SK-N-SH (cell line): ENCODE data around the gene FAM78B. TPM values are rescaled to one million over a fixed set of nuclear protein-coding genes. Genes with fewer than 3 reads are reported as not detected.

Experiments used
- CTCF ChIA-PET: fragments of 300-600, 350-600 bp; formaldehyde crosslinking; extraction: SDS; loops from one replicate; lab custom pipeline; 2021; lab: Yijun Ruan, JAX
- POLR2A ChIA-PET: fragments of 350-600 bp; sonication (Branson Sonifier 250); formaldehyde crosslinking; extraction: SDS; loops from one replicate; lab custom pipeline; 2020; ENCODE audit warnings: antibody characterized with exemption, inconsistent platforms; lab: Yijun Ruan, JAX
- DNase-seq: peaks from one replicate; pipeline ENCODE4 v3.0.0; 2012
- H2AFZ ChIP-seq: fragments of 200-600 bp; sonication (generic); 2 replicates; pipeline ENCODE4 v1.8.1; 2016; ENCODE audit warnings: antibody characterized with exemption, mild to moderate bottlenecking, low read depth
- H3F3A ChIP-seq: fragments of 200-600 bp; sonication (generic); replicated peaks from 2 replicates; pipeline ENCODE3; 2016; ENCODE audit warnings: antibody characterized with exemption, mild to moderate bottlenecking; ENCODE audit not compliant: insufficient read depth
- H3K27ac ChIP-seq, 2 experiments: fragments of 200-500 bp in 1 of 2; fragments of 200-600 bp in 1 of 2; sonication (Bioruptor generic) in 1 of 2; sonication (generic), shearing (Covaris generic) in 1 of 2; 2 replicates each; pipeline versions ENCODE4 v1.5.1 to v1.6.1; 2014 to 2016; ENCODE audit warnings: low read depth in 2 of 2, inconsistent platforms in 1 of 2, low read length in 1 of 2, mild to moderate bottlenecking in 1 of 2, mixed read lengths in 1 of 2
- H3K27me3 ChIP-seq: fragments of 200-600 bp; sonication (generic), shearing (Covaris generic); 2 replicates; pipeline ENCODE4 v1.6.1; 2016; ENCODE audit warnings: mixed run types; ENCODE audit not compliant: insufficient read depth
- H3K36me3 ChIP-seq, 2 experiments: fragments of 200-500 bp in 1 of 2; fragments of 200-600 bp in 1 of 2; sonication (Bioruptor generic) in 1 of 2; sonication (generic) in 1 of 2; replicated peaks in 1 of 2; 2 replicates each; pipeline versions ENCODE3 to v1.5.1; 2014 to 2016; ENCODE audit warnings: low read length in 1 of 2, mild to moderate bottlenecking in 1 of 2; ENCODE audit not compliant: insufficient read depth in 2 of 2, control insufficient read depth in 1 of 2
- H3K4me1 ChIP-seq, 2 experiments: fragments of 200-500 bp in 1 of 2; fragments of 200-600 bp in 1 of 2; sonication (Bioruptor generic) in 1 of 2; sonication (generic), shearing (Covaris generic) in 1 of 2; 2 replicates each; pipeline versions ENCODE4 v1.5.1 to v1.6.1; 2014 to 2016; ENCODE audit warnings: low read depth in 1 of 2, low read length in 1 of 2, mixed run types in 1 of 2; ENCODE audit not compliant: insufficient read depth in 2 of 2, control insufficient read depth in 1 of 2
- H3K4me2 ChIP-seq: fragments of 200-600 bp; sonication (generic), shearing (Covaris generic); 2 replicates; pipeline ENCODE4 v1.6.1; 2017; ENCODE audit warnings: mixed run types
- H3K4me3 ChIP-seq, 2 experiments: fragments of 200-500 bp in 1 of 2; fragments of 200-600 bp in 1 of 2; sonication (Bioruptor generic) in 1 of 2; sonication (generic), shearing (Covaris generic) in 1 of 2; 2 replicates each; pipeline versions ENCODE4 v1.5.1 to v1.8.1; 2014 to 2016; ENCODE audit warnings: low read depth in 2 of 2, inconsistent platforms in 1 of 2, low read length in 1 of 2, mild to moderate bottlenecking in 1 of 2, mixed read lengths in 1 of 2, moderate library complexity in 1 of 2
- H3K79me2 ChIP-seq: fragments of 200-600 bp; sonication (generic); 2 replicates; pipeline ENCODE4 v1.8.1; 2017; ENCODE audit warnings: mild to moderate bottlenecking; ENCODE audit not compliant: insufficient read depth
- H3K9ac ChIP-seq: fragments of 200-600 bp; sonication (generic); 2 replicates; pipeline ENCODE4 v1.6.1; 2017; ENCODE audit warnings: mixed run types
- H3K9me2 ChIP-seq: fragments of 200-600 bp; sonication (generic); 2 replicates; pipeline ENCODE4 v1.6.1; 2017; ENCODE audit warnings: mixed run types
- H3K9me3 ChIP-seq: fragments of 200-600 bp; sonication (generic); 2 replicates; pipeline ENCODE4 v1.6.1; 2017; ENCODE audit warnings: mixed run types, mild to moderate bottlenecking, moderate library complexity
- H4K20me1 ChIP-seq: fragments of 200-600 bp; sonication (generic); 2 replicates; pipeline ENCODE4 v1.6.1; 2017; ENCODE audit warnings: mild to moderate bottlenecking, mixed run types; ENCODE audit not compliant: insufficient read depth
- CHD2 ChIP-seq: fragments of 150-350 bp; IDR thresholded peaks from 2 replicates; pipeline ENCODE4 v1.6.1; 2018; ENCODE audit warnings: low read length; ENCODE audit not compliant: partially characterized antibody
- EZH2phosphoT487 ChIP-seq: fragments of 200-600 bp; sonication (generic); IDR thresholded peaks from 2 replicates; pipeline ENCODE4 v1.6.1; 2017; ENCODE audit warnings: low read depth, mixed run types, mild to moderate bottlenecking, antibody characterized with exemption, moderate library complexity, borderline replicate concordance
- FOSL2 ChIP-seq: IDR thresholded peaks from 2 replicates; pipeline ENCODE4 v1.4.0; 2012; ENCODE audit warnings: low read depth, mild to moderate bottlenecking, moderate library complexity, borderline replicate concordance
- FOXJ3 ChIP-seq: sonication (generic); formaldehyde crosslinking; IDR thresholded peaks from 2 replicates; pipeline ENCODE4 v1.5.1; 2020; ENCODE audit warnings: mild to moderate bottlenecking, missing genetic modification reagents
- FOXM1 ChIP-seq: IDR thresholded peaks from 2 replicates; pipeline ENCODE4 v1.4.0; 2012; ENCODE audit warnings: low read depth, mild to moderate bottlenecking
- GATA2 ChIP-seq: sonication (generic); formaldehyde crosslinking; IDR thresholded peaks from 2 replicates; pipeline ENCODE4 v1.5.0; 2020; ENCODE audit warnings: mild to moderate bottlenecking, missing genetic modification reagents
- JUND ChIP-seq: IDR thresholded peaks from 2 replicates; pipeline ENCODE4 v1.4.0; 2012
- MAX ChIP-seq: IDR thresholded peaks from 2 replicates; pipeline ENCODE4 v1.4.0; 2012; ENCODE audit warnings: low read depth
- MEF2A ChIP-seq: IDR thresholded peaks from 2 replicates; pipeline ENCODE4 v1.4.0; 2012; ENCODE audit warnings: low read depth, borderline replicate concordance
- MXI1 ChIP-seq: IDR thresholded peaks from 2 replicates; pipeline ENCODE4 v1.6.1; 2012; ENCODE audit warnings: mild to moderate bottlenecking, low read depth, low read length, improper control_type of control experiment
- NRF1 ChIP-seq: IDR thresholded peaks from 2 replicates; pipeline ENCODE4 v1.6.1; 2012; ENCODE audit warnings: low read depth, mild to moderate bottlenecking, low read length
- POLR2AphosphoS5 ChIP-seq: IDR thresholded peaks from 2 replicates; pipeline ENCODE4 v1.6.1; 2012; ENCODE audit warnings: low read depth, low read length
- REST ChIP-seq: IDR thresholded peaks from 2 replicates; pipeline ENCODE4 v1.6.1; 2012; ENCODE audit warnings: mild to moderate bottlenecking, low read depth, low read length, moderate library complexity
- RFX5 ChIP-seq: IDR thresholded peaks from 2 replicates; pipeline ENCODE4 v1.6.1; 2012; ENCODE audit warnings: mild to moderate bottlenecking, improper control_type of control experiment, low read length
- RXRA ChIP-seq: IDR thresholded peaks from 2 replicates; pipeline ENCODE4 v1.4.0; 2012; ENCODE audit warnings: low read depth, mild to moderate bottlenecking, borderline replicate concordance
- SIN3A ChIP-seq: IDR thresholded peaks from 2 replicates; pipeline ENCODE4 v1.6.1; 2012; ENCODE audit warnings: low read depth, mild to moderate bottlenecking, low read length, moderate library complexity, borderline replicate concordance
- SMC3 ChIP-seq: IDR thresholded peaks from 2 replicates; pipeline ENCODE4 v1.6.1; 2012; ENCODE audit warnings: low read depth, low read length, improper control_type of control experiment
- TCF12 ChIP-seq: IDR thresholded peaks from 2 replicates; pipeline ENCODE4 v1.4.0; 2012
- TEAD4 ChIP-seq: IDR thresholded peaks from 2 replicates; pipeline ENCODE4 v1.4.0; 2012; ENCODE audit warnings: mild to moderate bottlenecking, borderline replicate concordance; ENCODE audit not compliant: insufficient read depth
- USF2 ChIP-seq: fragments of 150-350 bp; IDR thresholded peaks from 2 replicates; pipeline ENCODE4 v1.6.1; 2017; ENCODE audit warnings: antibody characterized with exemption, low read length, low read depth, borderline replicate concordance
- ZBTB33 ChIP-seq: IDR thresholded peaks from 2 replicates; pipeline ENCODE4 v1.4.0; 2012; ENCODE audit warnings: low read depth, borderline replicate concordance
- WGBS: methylation state at CpG from one replicate; pipeline ENCODE4 v1.1.6; 2017; ENCODE audit warnings: low lambda C conversion rate; 5-methylcytosine and 5-hydroxymethylcytosine counted together
- polyA plus RNA-seq, 3 experiments: library from polyadenylated mRNA; depleted of rRNA; stranded (reverse); fragments of >200 nt; gene quantifications; 2 replicates each; pipeline ENCODE4 v1.2.3, GENCODE V29; 2012

FAM78B gene
- polyA plus RNA-seq, 1 of the 3 experiments (the other 2 are of a cell fraction), result 0.36 TPM

GRCh38 chr1:166116026-166116425 is 50.8 kb downstream of the FAM78B start (continued):
- TF ChIP-seq USF2, result no peak
- TF ChIP-seq RFX5, result no peak
- no peak for TF ChIP-seq FOXM1
- no peak for TF ChIP-seq NRF1
- TF ChIP-seq JUND, result no peak
- TF ChIP-seq CHD2, result no peak

GRCh38 chr1:166114419-166114818 is 52.4 kb downstream of the FAM78B start:
- DNase-seq, result no peak
- no peaks in the 10 kb centered on the region for H3K27me3 ChIP-seq
- WGBS, result 5% methylated on average over 1 of the region's 1 CpG
- no peak overlapping the region for H3K27ac ChIP-seq
- ChIA-PET POLR2A (no interaction called here), CTCF (no interaction called here)
- no peaks in the 10 kb centered on the region for H4K20me1 ChIP-seq
- no peak overlapping the region for H3K4me3 ChIP-seq
- TF ChIP-seq RFX5 (no peak), MEF2A (no peak), FOXJ3 (CRISPR knock-in tag) (no peak), REST (no peak), MXI1 (no peak), SIN3A (no peak), SMC3 (no peak), FOSL2 (no peak), TEAD4 (no peak), POLR2AphosphoS5 (no peak), RXRA (no peak), USF2 (no peak), FOXM1 (no peak), MAX (no peak), ZBTB33 (no peak), TCF12 (no peak), GATA2 (no peak), EZH2phosphoT487 (no peak)
- no peaks in the 10 kb centered on the region for H3K79me2 ChIP-seq
- H3K4me1 ChIP-seq, result no peaks in the 10 kb centered on the region
- H3K36me3 ChIP-seq, result no peaks in the 10 kb centered on the region
- H3K9me3 ChIP-seq, result no peaks in the 10 kb centered on the region
- no peaks in the 10 kb centered on the region for H3K9me2 ChIP-seq
- H3K4me2 ChIP-seq, result no peak overlapping the region
- no peaks in the 10 kb centered on the region for H3F3A ChIP-seq
- no peak overlapping the region for H2AFZ ChIP-seq
- no peak overlapping the region for H3K9ac ChIP-seq
